OCI-LY7 (cell line): ENCODE results near the gene CCDC179. TPM values are rescaled to one million over a fixed set of nuclear protein-coding genes. Genes with fewer than 3 reads are reported as not detected.

Experiments
- BruUV-seq: library from RNA; stranded (reverse); fragments of 400-500 nt; replicated peaks from 2 replicates; lab custom pipeline; 2021; lab: Mats Ljungman, UMichigan
- CTCF ChIA-PET: fragments of 300-600 bp; sonication (Branson Sonifier 250); formaldehyde crosslinking; loops from one replicate; lab custom pipeline; 2022; ENCODE audit warnings: antibody characterized with exemption; ENCODE audit not compliant: unreplicated experiment; lab: Charles Lee
- POLR2A ChIA-PET: fragments of 300-600 bp; sonication (Branson Sonifier 250); formaldehyde crosslinking; loops from one replicate; lab custom pipeline; 2022; ENCODE audit warnings: antibody characterized with exemption; lab: Charles Lee
- DNase-seq: peaks from one replicate; pipeline ENCODE4 v3.0.0-alpha.2; 2015; ENCODE audit warnings: low spot score
- H2AFZ ChIP-seq: fragments of 200-600 bp; sonication (generic), shearing (Covaris generic); 2 replicates; pipeline ENCODE4 v1.6.1; 2014; ENCODE audit warnings: mild to moderate bottlenecking, antibody characterized with exemption, low read length, moderate library complexity
- H3K27ac ChIP-seq: fragments of 200-600 bp; sonication (generic); 2 replicates; pipeline ENCODE4 v1.5.1; 2014; ENCODE audit warnings: mixed run types, low read depth, mild to moderate bottlenecking, moderate library complexity, low read length, inconsistent platforms; ENCODE audit not compliant: poor library complexity, severe bottlenecking
- H3K36me3 ChIP-seq: fragments of 200-600 bp; sonication (generic); 2 replicates; pipeline ENCODE4 v1.6.1; 2014; ENCODE audit warnings: mild to moderate bottlenecking, antibody characterized with exemption, low read length, moderate library complexity, mixed read lengths; ENCODE audit not compliant: insufficient read depth
- H3K4me1 ChIP-seq: fragments of 200-600 bp; sonication (generic); 2 replicates; pipeline ENCODE4 v1.5.1; 2014; ENCODE audit warnings: mild to moderate bottlenecking, low read length; ENCODE audit not compliant: insufficient read depth, poor library complexity, severe bottlenecking
- H3K4me2 ChIP-seq: fragments of 200-600 bp; sonication (generic); 2 replicates; pipeline ENCODE4 v1.6.1; 2014; ENCODE audit warnings: mild to moderate bottlenecking, low read length
- H3K4me3 ChIP-seq: fragments of 200-600 bp; sonication (generic); 2 replicates; pipeline ENCODE4 v1.5.1; 2014; ENCODE audit warnings: mild to moderate bottlenecking, low read depth, low read length; ENCODE audit not compliant: poor library complexity, severe bottlenecking
- H3K79me2 ChIP-seq: fragments of 200-600 bp; sonication (generic); 2 replicates; pipeline ENCODE4 v1.6.1; 2016; ENCODE audit warnings: low read depth, mild to moderate bottlenecking, low read length, moderate library complexity, mixed read lengths; ENCODE audit not compliant: insufficient read depth
- H3K9me2 ChIP-seq: fragments of 200-600 bp; sonication (generic); 2 replicates; pipeline ENCODE4 v1.6.1; 2016; ENCODE audit warnings: mild to moderate bottlenecking, low read length, mixed read lengths; ENCODE audit not compliant: insufficient read depth
- H3K9me3 ChIP-seq: fragments of 200-600 bp; sonication (generic); 2 replicates; pipeline ENCODE4 v1.6.1; 2014; ENCODE audit warnings: mild to moderate bottlenecking, mixed run types, low read length, mixed read lengths
- H4K20me1 ChIP-seq: fragments of 200-600 bp; sonication (generic); 2 replicates; pipeline ENCODE4 v1.6.1; 2014; ENCODE audit warnings: mild to moderate bottlenecking, antibody characterized with exemption, low read length, moderate library complexity, mixed read lengths; ENCODE audit not compliant: insufficient read depth
- CTCF ChIP-seq: fragments of 200-600 bp; sonication (generic); conservative IDR thresholded peaks from 2 replicates; pipeline ENCODE4 v1.5.1; 2014; ENCODE audit warnings: mild to moderate bottlenecking, antibody characterized with exemption, low read length, moderate library complexity, mixed read lengths
- EZH2phosphoT487 ChIP-seq: fragments of 200-600 bp; sonication (generic); IDR thresholded peaks from 2 replicates; pipeline ENCODE4 v1.6.1; 2018; ENCODE audit warnings: low read depth, borderline replicate concordance, mild to moderate bottlenecking, mixed run types, antibody characterized with exemption, low read length, moderate library complexity, mixed read lengths
- intact Hi-C: fragments of 100-400 bp; cut with micrococcal nuclease; formaldehyde crosslinking; loops from one replicate; pipeline ENCODE4 v1.10.0; 2022; ENCODE audit not compliant: unreplicated experiment
- total RNA-seq, 2 experiments: library from RNA; depleted of rRNA in 1 of 2; stranded (reverse); fragments of >200 nt in 1 of 2; shearing (Covaris generic) in 1 of 2; gene quantifications; 2 replicates each; pipeline ENCODE4 v1.2.3, GENCODE V29; 2014 to 2022

CCDC179 gene
- total RNA-seq, 2 experiments from 2014 or later, result not detected

DNA sequence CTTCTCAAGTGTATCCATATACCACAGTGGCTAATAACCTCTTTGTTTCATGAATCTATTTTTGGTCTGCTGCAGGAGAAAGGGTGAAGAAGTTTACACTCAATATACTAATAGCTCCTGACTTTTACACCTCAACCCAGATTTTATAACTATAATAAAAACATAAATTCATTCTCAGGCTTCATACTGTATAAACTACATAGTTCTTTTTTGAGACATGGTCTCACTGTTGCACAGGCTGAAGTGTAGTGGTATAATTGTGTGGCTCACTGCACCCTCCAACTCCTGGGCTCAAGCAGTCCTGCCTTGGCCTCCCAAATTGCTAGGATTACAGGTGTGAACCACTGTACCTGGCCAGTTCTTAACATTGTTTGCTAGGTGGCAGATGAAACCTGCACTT is 17.8 kb upstream of the CCDC179 start:
- H3K4me1 ChIP-seq, result no peaks in the 10 kb centered on the region
- H4K20me1 ChIP-seq, result no peaks in the 10 kb centered on the region
- H3K27ac ChIP-seq, result no peak overlapping the region
- DNase-seq, result no peak
- TF ChIP-seq EZH2phosphoT487, result no peak
- no peak for TF ChIP-seq CTCF
- ChIA-PET POLR2A (interaction anchor here (0.6 to 0.9 kb wide), 3 partner anchors 18 to 798 kb away, joined by 3 to 4 read pairs (median 3); partner anchors contain the start of gene CCDC179), CTCF (no interaction called here)
- no peaks in the 10 kb centered on the region for H3K9me2 ChIP-seq
- H3K79me2 ChIP-seq, result no peaks in the 10 kb centered on the region
- no TSS peak for BruUV-seq
- H2AFZ ChIP-seq, result no peak overlapping the region
- no peaks in the 10 kb centered on the region for H3K9me3 ChIP-seq
- H3K36me3 ChIP-seq, result no peaks in the 10 kb centered on the region
- no peak overlapping the region for H3K4me3 ChIP-seq
- no peak overlapping the region for H3K4me2 ChIP-seq
- intact Hi-C loops, result no loop called here

DNA sequence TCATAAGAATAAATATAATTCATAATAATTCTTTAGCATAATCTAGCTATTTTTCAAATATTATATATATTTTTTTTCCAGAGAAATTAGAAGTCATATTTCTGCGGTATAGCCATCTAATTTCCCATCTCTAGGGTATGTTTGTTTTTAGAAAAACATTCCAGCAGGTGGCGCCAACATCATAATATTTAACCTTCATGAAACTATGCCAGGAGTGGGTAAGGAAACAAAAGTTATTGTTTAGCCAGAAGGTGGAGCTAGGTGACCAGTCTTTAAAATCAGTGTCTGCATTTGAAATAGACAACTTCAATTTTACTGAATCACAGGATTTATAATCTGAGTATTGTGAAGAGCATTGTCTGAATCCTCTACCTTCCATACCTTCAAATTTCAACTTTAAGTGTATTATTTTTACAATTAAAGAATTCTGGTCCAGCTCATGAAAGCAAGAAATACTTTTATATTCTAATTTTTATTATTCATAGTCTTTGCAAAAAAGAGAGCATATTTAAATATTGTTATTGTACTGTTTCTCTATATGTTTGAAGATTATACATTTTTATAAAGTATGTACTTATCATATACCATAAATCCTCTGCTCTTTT is 15.7 kb upstream of the CCDC179 start:
- Histone ChIP-seq H3K9me3 (no peaks in the 10 kb centered on the region), H3K27ac (no peak overlapping the region), H3K4me2 (no peak overlapping the region), H4K20me1 (no peaks in the 10 kb centered on the region), H3K36me3 (no peaks in the 10 kb centered on the region), H3K4me1 (no peaks in the 10 kb centered on the region), H3K9me2 (no peaks in the 10 kb centered on the region), H3K79me2 (no peaks in the 10 kb centered on the region), H3K4me3 (no peak overlapping the region), H2AFZ (no peak overlapping the region)
- CTCF ChIA-PET, result no interaction called here
- intact Hi-C loops, result no loop called here
- BruUV-seq, result no TSS peak
- POLR2A ChIA-PET, result interaction anchor here (0.7 kb wide), 1 partner anchor 334 kb away, joined by 3 read pairs; no protein-coding TSS in a partner anchor
- TF ChIP-seq CTCF (peak; percentile 99), EZH2phosphoT487 (no peak)
- DNase-seq, result peak; percentile 83

DNA sequence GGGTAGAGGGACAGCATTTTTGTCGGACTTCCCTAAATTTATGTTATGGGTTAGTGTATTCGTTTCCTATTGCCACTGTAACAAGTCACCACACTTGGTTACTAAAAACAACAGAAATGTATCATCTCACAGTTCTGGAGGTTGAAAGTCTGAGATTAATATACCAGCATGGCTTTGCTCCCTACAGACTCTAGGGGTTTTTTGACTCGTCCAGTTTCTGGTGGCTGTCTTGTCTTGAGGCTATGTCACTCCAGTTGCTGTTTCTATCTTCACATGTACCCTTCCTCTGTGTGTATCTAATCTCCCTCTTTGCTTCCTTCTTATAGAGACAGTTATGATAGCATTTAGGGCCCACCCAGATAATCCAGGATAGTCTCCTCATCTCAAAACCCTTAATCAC is 9.1 kb upstream of the CCDC179 start:
- Histone ChIP-seq H3K9me2 (no peaks in the 10 kb centered on the region), H2AFZ (no peak overlapping the region), H3K9me3 (no peaks in the 10 kb centered on the region), H3K36me3 (no peaks in the 10 kb centered on the region), H3K4me1 (no peaks in the 10 kb centered on the region), H3K27ac (no peak overlapping the region), H3K4me2 (no peak overlapping the region), H3K4me3 (no peak overlapping the region), H3K79me2 (no peaks in the 10 kb centered on the region), H4K20me1 (no peaks in the 10 kb centered on the region)
- POLR2A ChIA-PET, result interaction anchor here (0.7 kb wide), 1 partner anchor 59 kb away, joined by 4 read pairs; no protein-coding TSS in a partner anchor
- BruUV-seq, result no TSS peak
- no peak for DNase-seq
- intact Hi-C loops, result no loop called here
- CTCF ChIA-PET, result no interaction called here
- no peak for TF ChIP-seq CTCF
- TF ChIP-seq EZH2phosphoT487, result no peak
